ENCODE measurements around the gene PDZRN4.
"Not testable (repeated sequence)": the region's sequence is repeated elsewhere in the genome, so short reads cannot be mapped to it uniquely, and the experiment has no call there.

Gene PDZRN4

GRCh38 chr12:41188058-41188840 is at the start of gene PDZRN4:
Gene PDZRN4 (plus strand): TSS chr12:41188320.
- DNase-seq: no peak
- in situ Hi-C loops (cut with HindIII; ENCODE audit: low pct_ligation_motif_present, low pct_unique_long_range_greater_than_20kb, low sequenced_read_pairs): no loop called here

GRCh38 chr12:41140117-41140516 is 48.0 kb upstream of the PDZRN4 start:
- DNase-seq: no peak
- in situ Hi-C loops (cut with HindIII; ENCODE audit: low pct_ligation_motif_present, low pct_unique_long_range_greater_than_20kb, low sequenced_read_pairs): no loop called here

- no peak for DNase-seq
- in situ Hi-C loops (cut with HindIII; ENCODE audit: low pct_ligation_motif_present, low pct_unique_long_range_greater_than_20kb, low sequenced_read_pairs): no loop called here
Observed at GRCh38 chr12:41141104-41141503, 47.0 kb upstream of the PDZRN4 start.

- in situ Hi-C loops (cut with HindIII; ENCODE audit: low pct_ligation_motif_present, low pct_unique_long_range_greater_than_20kb, low sequenced_read_pairs): no loop called here
- no peak for DNase-seq
Observed at GRCh38 chr12:41142376-41142775, 45.7 kb upstream of the PDZRN4 start.

- no peak for DNase-seq
- in situ Hi-C loops (cut with HindIII; ENCODE audit: low pct_ligation_motif_present, low pct_unique_long_range_greater_than_20kb, low sequenced_read_pairs): no loop called here
Observed at GRCh38 chr12:41151793-41152192, 36.3 kb upstream of the PDZRN4 start.

- DNase-seq: no peak
- in situ Hi-C loops (cut with HindIII; ENCODE audit: low pct_ligation_motif_present, low pct_unique_long_range_greater_than_20kb, low sequenced_read_pairs): no loop called here
Observed at GRCh38 chr12:41162461-41162860, 25.7 kb upstream of the PDZRN4 start.

GRCh38 chr12:41167701-41168100 is 20.4 kb upstream of the PDZRN4 start:
- no peak for DNase-seq
- in situ Hi-C loops (cut with HindIII; ENCODE audit: low pct_ligation_motif_present, low pct_unique_long_range_greater_than_20kb, low sequenced_read_pairs): no loop called here

GRCh38 chr12:41174602-41175001 is 13.5 kb upstream of the PDZRN4 start:
- in situ Hi-C loops (cut with HindIII; ENCODE audit: low pct_ligation_motif_present, low pct_unique_long_range_greater_than_20kb, low sequenced_read_pairs): no loop called here
- DNase-seq: no peak

- DNase-seq; in situ Hi-C loops (cut with HindIII; ENCODE audit: low pct_ligation_motif_present, low pct_unique_long_range_greater_than_20kb, low sequenced_read_pairs): not testable (repeated sequence)
Observed at GRCh38 chr12:41179507-41179906, 8.6 kb upstream of the PDZRN4 start.

- in situ Hi-C loops (cut with HindIII; ENCODE audit: low pct_ligation_motif_present, low pct_unique_long_range_greater_than_20kb, low sequenced_read_pairs): no loop called here
Observed at GRCh38 chr12:41184864-41185263, 3.3 kb upstream of the PDZRN4 start.

GRCh38 chr12:41186026-41186425 is 2.1 kb upstream of the PDZRN4 start:
- DNase-seq: no peak
- in situ Hi-C loops (cut with HindIII; ENCODE audit: low pct_ligation_motif_present, low pct_unique_long_range_greater_than_20kb, low sequenced_read_pairs): no loop called here

More at GRCh38 chr12:41184864-41185263, 3.3 kb upstream of the PDZRN4 start:
- DNase-seq: no peak

- in situ Hi-C loops (cut with HindIII; ENCODE audit: low pct_ligation_motif_present, low pct_unique_long_range_greater_than_20kb, low sequenced_read_pairs): no loop called here
- DNase-seq: no peak
Observed at GRCh38 chr12:41188841-41189394, 798 bp downstream of the PDZRN4 start.

- in situ Hi-C loops (cut with HindIII; ENCODE audit: low pct_ligation_motif_present, low pct_unique_long_range_greater_than_20kb, low sequenced_read_pairs): no loop called here
- no peak for DNase-seq
Observed at GRCh38 chr12:41189395-41190251, 1.5 kb downstream of the PDZRN4 start.

GRCh38 chr12:41190338-41190737 is 2.2 kb downstream of the PDZRN4 start:
- peak; percentile 39 for DNase-seq
- in situ Hi-C loops (cut with HindIII; ENCODE audit: low pct_ligation_motif_present, low pct_unique_long_range_greater_than_20kb, low sequenced_read_pairs): no loop called here

- in situ Hi-C loops (cut with HindIII; ENCODE audit: low pct_ligation_motif_present, low pct_unique_long_range_greater_than_20kb, low sequenced_read_pairs); DNase-seq: not testable (repeated sequence)
Observed at GRCh38 chr12:41191549-41191948, 3.4 kb downstream of the PDZRN4 start.

GRCh38 chr12:41193311-41193710 is 5.2 kb downstream of the PDZRN4 start:
- no peak for DNase-seq
- in situ Hi-C loops (cut with HindIII; ENCODE audit: low pct_ligation_motif_present, low pct_unique_long_range_greater_than_20kb, low sequenced_read_pairs): no loop called here

GRCh38 chr12:41202051-41202450 is 13.9 kb downstream of the PDZRN4 start:
- DNase-seq: no peak
- in situ Hi-C loops (cut with HindIII; ENCODE audit: low pct_ligation_motif_present, low pct_unique_long_range_greater_than_20kb, low sequenced_read_pairs): no loop called here

- DNase-seq: peak; percentile 71
- in situ Hi-C loops (cut with HindIII; ENCODE audit: low pct_ligation_motif_present, low pct_unique_long_range_greater_than_20kb, low sequenced_read_pairs): no loop called here
Observed at GRCh38 chr12:41205070-41205709, 17.1 kb downstream of the PDZRN4 start.

- no peak for DNase-seq
- in situ Hi-C loops (cut with HindIII; ENCODE audit: low pct_ligation_motif_present, low pct_unique_long_range_greater_than_20kb, low sequenced_read_pairs): no loop called here
Observed at GRCh38 chr12:41206298-41206697, 18.2 kb downstream of the PDZRN4 start.
